HG02642 (cell line): ENCODE results near the gene CMIP.

Experiments used
- ATAC-seq: cut with Tn5 transposase; IDR thresholded peaks from one replicate; pipeline ENCODE4 v1.9.1; 2021; ENCODE audit warnings: mild to moderate bottlenecking; ENCODE audit not compliant: unreplicated experiment, poor library complexity

The CMIP gene

DNA sequence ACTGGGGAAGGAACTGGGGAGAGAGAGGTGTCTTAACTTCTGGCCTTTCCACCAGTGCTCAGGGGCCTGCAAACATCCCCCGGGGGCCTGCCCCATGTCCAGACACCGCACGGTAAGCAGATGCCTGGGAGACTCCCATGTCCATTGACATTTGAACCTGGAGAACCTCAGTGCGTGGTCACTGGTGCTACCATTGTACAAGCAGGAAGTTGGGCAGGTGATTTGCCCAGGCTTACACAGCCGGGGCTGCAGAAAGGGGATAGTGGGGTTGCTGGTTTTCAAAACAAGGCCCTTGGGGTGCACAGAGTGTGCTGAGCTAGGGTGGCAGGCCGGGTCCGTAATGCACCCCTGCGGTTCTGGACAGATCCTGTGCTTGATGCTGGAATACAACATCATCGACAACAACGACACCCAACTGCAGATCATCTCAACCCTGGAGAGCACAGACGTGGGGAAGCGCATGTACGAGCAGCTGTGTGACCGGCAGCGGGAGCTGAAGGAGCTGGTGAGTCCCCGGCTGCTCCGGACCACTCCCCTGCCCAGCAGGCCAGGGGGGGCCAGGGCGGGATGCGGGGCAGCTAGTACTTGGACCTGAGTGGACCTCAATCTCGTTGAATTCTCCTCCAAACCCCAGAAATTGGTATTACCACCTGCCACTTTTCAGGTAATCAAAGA is 256.8 kb downstream of the CMIP start:
- no peak for ATAC-seq

DNA sequence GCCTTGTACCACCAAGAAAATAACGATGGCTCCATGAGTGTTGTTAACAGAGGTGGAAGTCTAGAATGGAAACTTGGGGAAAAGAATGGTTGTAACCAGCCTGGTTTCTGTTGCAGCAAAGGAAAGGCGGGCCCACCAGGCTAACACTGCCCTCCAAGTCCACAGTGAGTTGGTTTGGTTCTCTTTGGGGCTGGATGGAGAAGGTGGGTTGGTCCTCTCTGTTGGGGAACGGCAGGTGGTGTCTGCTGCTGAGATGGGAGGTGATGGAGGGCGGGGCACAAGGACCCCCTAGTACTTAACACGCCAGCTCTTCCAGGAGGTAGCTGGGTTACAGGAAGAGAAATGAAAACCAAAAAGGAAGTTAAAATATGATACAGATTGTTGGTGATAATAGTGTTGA is 257.9 kb downstream of the CMIP start:
- no peak for ATAC-seq

DNA sequence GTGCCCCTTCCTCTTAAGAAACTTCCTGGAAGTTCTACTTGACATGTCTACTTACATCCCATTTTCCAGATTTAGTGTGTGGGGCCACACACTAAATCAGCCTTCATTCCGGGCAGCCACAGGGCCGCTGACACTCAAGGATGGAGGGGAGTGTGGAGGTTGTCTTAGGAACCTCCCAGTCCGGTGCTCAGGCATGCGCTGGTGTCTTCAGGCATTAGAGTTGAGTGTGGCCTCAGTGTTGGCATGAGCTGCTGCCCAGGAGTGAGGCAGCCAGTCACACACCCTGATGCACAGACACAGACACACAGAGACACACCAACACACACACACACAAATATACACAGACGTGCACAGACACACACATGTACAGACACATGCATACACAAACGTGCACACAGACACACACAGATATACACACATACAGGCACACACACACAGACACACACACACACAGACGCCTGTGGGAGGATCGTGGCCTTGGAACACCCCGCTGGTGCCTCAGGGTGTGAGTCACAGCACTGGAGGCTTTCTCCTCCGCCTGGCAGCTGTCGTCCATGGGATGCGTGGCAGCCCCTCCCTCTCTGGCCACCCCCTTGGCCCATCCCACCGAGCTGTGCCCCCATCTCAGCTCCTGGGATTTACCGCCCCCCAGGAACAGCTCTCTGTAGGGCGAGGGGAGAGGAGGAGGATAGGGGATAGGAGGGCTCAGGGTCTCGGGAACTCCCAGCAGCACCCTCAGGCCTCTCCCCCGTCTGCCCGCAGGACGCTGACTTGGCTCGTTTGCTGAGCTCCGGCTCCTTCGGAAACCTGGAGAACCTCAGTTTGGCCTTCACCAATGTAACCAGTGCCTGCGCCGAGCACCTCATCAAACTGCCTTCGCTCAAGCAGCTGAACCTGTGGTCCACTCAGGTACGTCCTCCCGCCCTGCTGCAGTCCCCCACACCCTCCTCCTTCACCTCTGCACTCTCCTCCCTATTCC is 258.9 kb downstream of the CMIP start:
- no peak for ATAC-seq

DNA sequence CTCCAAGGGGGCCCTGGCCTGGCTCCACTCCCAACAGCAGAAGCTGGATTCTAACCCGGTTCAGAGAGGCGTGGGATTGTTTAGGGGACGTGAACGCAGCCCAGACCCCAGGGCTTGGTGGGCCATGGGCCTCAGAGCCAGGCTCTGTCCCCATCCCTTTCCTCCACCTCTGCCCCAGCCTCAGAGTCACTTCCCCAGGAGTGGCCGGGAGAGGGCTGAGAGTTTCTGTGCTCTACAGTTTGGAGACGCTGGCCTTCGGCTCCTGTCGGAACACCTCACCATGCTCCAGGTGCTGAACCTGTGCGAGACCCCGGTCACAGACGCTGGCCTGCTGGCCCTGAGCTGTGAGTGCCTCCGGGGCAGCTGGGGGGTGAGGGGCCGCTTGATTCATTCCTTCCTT is 260.7 kb downstream of the CMIP start:
- no peak for ATAC-seq

DNA sequence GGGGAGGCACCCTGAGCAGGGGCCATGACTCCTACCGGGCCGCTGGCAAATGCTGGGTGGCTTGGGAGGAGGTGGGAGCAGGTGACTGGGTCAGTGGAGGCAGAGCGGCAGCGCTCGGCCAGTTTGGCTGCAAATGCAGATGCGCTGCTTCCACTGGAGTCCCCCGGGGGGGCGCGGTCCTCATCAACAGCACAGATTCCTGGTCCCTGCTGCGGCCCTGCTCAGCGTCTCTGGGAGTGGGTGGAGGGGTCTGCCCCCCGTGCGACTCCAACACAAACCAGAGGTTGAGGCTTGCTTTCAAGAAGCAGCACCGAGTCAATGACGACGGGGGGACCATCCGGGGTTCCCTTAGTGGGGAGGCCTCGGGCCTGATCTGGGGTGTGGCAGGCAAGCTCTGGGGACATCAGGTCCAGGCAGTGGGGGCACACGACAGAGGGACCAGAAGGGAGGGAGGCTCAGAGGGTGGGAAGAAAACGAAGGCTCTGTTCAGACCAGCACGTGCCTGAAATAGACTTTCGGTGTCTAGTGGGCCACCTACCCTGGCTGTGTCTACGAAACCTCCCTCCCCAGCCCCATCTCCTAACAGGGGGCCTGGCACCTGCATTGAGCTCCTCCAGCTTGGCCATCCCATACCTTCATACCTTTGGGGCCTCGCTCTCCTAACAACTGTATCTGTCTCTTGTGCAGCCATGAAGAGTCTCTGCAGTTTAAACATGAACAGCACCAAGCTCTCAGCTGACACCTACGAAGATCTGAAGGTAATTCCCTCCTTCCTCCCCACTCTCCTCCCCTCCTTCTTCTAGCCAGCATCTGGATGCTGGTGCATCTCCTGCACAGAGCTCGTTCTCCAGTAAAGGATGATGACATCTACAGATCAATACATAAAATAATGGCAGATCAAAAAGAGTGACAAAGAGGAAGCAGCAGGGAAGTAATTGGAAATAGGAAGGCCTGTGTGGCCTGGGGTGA is 262.0 kb downstream of the CMIP start:
- ATAC-seq = no peak

DNA sequence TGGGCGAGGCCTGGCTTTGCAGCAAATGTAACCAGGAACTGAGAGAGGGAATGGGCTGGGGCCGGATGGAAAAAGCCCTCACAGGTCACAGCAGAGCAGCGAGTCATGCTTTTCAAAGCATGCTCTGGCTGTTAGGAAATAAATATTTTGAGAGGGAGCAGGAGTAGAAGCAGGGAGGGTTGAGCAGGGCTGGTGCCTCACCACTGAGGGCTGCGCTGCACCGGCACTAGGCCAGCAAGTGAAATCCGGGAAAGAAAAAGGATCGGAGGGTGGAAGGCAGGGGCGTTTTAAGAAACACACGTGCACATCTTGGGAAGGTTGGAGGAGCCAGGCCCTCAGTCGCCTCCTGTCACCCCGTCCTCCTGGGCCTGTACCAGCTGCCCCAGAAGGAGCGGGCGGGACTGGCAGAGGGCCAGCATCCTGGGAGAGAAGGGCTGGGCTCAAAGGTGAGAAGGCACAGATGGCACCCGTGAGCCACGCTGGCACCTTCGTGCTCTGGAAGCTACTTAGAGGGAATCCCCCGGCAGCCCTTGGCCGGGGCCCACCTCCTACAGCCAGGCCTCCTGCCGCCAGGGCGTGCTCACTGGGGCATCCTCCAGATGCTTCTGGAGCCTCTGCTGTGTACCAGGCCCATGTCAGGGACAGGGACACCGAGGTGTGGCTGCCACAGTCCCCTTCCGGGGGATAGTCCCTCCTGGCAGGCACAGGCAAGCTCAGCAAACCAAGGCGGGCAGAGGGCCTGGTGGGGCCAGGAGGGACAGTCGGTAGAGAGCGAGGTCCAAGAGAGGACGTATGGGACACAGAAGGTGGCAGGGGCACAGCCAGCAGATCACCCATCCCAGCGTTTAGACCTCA is 263.0 kb downstream of the CMIP start:
- no peak for ATAC-seq

DNA sequence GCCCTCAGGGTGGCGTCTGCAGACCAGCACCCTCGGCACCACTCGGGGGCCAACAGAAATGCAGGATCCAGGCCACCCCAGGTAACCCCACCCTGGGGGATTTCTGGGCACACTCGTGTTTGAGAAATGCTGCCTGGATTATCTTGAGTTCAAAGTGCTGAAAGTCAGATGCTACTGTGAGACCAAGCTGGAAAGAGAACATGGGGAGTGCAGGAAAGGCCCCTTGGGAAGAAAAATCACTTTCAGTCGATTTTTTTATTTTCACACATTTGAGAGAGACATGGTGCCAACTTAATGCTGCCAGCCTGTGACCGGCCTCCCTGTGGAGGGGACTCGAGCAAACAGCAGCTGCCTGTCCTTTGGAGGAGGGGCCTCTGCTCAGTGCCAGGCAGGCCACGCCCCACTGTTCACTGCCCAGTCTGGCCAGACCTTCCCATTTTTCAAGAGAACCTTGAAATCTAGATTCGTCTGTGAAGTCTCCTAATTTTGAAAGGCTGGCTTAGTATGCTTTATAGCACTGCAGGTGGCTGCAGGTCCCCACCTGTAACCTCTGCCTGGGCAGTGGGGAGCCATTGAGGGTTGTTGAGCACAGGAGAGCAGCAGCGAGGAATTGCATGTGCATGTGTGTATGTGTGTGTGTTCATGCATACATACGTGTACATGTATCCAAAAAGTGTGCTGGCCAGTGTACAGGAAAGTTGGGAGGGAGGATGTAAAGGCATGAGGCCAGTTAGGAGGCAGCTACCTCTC is 263.8 kb downstream of the CMIP start:
- ATAC-seq = no peak

DNA sequence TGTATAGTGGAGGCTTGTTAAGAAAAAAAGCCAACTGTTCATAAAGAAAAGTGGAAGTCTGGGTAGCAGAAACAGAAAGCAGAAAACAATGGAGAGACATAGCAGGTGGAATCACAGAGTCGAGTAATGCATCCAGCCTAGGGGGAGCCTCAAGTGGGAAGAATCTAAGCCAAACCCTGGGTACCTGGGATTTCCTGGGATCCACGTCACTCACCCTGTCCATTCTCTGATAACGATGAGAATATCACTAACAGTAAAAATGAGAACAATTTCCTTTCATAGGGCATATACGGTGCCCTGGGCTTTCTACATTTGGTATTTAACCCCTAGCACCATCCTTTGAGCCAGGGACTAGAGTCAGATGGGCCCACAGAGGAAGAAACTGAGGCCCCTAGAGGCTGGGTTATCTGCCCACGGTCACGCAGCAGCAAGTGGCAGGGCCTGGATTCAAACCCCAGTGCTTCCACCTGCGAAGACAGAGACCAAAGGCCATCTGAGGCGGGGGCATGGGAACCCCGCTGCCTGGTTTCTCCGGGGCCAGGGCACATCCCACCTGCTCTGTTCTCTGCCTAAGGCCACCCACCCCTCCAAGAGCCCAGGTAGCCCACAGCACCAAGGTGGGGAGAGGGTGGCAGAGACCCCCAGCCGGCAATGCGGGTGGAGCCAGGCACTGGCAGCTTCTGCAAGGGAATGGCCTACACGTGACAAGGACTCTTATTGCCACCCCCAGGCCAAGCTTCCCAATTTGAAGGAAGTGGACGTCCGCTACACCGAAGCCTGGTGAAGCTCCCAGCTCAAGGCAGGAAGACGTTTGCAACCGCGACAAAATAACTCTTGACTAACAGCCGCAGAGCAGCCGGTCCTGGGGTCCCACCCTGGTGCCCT is 264.6 kb downstream of the CMIP start:
- ATAC-seq = no peak

DNA sequence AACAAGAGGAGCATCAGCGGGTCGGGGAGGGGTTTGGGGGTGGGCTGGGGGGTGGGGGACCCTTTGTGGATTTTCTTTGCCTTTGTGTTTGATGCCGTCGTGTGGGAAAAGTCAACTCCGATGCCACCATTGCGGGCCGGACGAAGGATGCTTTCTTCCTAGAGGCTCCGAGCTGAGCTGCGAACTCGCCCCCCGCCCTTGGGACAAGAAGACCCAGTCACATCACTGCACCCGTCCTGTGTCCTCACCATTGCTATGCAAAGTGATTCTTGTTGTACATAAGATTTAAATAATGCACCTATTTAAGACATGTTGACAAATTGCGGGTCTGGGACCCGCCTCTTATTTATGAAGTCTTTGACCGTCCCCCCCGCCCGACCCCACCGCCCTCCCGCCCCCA is 265.4 kb downstream of the CMIP start:
- no peak for ATAC-seq

DNA sequence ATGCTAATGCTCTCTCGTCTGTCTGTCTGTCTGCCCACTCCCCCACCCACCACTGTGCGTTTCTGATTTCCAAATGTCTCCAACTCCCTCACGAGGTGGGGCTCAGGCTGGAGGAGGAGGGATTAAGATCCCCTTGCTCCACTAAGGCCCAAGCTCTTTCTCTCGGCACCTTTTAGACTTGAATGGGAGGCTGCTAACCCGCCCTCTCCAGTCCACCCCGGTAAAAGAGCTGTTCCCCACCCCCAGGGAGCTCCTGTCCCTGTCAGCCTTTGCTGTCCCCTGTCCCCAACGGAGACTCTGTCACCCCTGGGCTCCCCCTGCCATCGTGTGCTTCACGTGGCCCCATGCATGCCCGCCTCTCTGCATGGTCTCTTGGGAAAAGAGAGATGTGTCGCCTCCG is 266.0 kb downstream of the CMIP start:
- ATAC-seq = no peak

DNA sequence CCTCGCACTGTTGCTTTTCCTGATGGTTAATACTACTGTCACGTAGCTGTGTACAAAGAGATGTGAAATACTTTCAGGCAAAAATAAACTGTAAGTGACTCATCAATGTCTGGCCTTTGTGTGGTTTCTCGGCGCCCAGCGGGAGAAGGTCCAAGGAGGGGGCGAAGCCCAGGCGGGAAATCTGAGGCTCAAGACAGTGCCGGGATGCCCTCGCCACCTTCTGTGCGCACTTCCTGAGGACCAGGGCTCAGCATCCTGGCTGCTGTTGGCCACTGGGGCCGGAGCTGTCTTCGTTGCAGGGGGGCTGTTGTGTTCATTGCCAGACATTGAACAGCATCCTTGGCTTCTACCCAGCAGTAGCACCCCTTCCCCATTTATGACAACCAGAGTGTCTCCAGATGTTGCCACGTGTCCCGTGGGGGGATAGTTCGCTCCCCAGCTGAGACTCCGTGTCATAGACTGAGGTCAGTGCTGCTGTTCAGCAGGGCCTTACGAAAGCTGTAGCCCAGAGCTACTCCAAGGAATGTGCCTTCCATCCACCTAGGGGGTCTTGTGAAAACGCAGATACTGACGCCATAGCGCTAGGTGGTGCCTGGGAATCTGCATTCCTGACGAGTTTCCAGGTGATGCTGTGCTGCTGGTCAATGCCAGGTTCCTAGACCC is 267.2 kb downstream of the CMIP start:
- ATAC-seq = no peak

DNA sequence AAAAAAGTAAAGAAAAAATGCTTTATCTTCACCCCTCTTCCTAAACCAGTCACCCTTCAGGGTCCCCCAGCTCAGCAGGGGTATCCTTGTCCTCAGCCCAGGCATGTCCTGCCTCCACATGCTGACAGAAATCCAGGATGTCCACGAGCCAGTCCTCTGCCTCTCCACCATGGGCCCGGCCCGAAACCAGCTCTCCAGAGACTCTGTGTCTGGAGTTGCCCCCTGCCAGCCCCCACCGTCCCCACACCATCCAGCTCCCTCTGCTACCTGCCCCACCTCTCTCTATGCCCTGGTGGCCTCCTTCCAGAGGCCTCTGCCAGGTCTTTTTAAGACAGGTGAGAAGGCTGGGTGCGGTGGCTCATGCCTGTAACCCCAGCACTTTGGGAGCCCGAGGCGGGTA is 268.1 kb downstream of the CMIP start:
- ATAC-seq = no peak

DNA sequence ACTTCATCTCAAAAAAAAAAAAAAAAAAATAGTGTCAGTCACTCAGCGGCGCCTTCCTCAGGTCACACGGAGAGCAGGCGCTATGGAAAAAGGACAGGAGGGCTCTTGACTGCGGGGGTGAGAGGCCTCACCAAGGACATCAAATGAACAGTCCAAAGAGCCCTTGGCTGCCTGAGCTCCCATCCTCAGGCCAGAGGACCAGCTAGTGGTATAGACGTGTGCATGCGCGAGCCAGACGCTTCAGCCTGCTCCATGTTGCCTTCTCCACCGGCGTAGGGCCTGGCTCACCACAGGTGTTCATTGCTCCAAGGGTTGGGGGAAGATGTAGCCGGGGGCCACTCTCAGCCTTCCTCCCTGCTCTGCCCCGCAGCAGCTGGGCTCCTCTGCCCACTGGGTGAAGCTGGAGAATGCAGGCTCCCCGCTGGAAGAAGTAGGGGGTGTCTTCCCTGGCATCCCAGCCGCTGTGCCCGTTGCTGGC is 268.7 kb downstream of the CMIP start:
- ATAC-seq = no peak

DNA sequence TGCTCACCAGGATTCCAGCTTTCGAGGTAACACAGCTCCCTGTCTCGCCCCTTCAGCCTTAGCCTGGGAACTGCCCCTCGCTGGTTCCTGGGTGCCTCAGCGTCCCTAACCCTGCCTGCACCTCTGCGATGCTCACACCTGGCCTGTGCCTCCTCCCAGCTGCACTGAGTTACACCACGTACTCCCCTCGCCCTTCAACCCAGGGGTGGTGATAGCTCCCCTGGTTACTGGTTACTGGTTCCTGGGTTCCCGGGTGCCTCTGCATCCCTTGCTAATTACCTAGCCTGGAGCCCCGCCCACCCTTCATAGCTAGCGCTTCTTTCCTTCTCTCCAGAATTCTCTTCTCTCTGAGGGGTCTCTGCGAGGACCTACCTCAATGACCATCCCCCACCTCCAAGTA is 269.2 kb downstream of the CMIP start:
- ATAC-seq = no peak

DNA sequence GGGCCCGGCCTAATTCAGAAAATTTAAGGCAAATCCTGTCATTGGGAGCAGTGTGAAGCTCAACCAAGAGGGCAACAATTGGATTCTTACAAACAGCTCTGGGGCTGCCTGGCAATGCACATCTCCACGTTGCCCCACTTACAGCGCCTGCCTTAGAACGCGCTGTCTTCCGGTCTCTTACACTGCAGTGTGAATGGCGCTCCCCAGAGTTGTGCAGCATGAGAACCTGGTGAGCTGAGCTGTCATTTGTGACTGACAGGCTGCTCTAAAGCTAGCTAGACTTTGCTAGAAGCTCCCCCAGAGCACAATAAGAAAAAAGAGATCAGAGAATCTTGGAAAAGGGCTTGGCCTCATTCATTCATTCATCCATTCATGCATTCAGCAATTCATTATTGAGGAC is 270.0 kb downstream of the CMIP start:
- no peak for ATAC-seq

DNA sequence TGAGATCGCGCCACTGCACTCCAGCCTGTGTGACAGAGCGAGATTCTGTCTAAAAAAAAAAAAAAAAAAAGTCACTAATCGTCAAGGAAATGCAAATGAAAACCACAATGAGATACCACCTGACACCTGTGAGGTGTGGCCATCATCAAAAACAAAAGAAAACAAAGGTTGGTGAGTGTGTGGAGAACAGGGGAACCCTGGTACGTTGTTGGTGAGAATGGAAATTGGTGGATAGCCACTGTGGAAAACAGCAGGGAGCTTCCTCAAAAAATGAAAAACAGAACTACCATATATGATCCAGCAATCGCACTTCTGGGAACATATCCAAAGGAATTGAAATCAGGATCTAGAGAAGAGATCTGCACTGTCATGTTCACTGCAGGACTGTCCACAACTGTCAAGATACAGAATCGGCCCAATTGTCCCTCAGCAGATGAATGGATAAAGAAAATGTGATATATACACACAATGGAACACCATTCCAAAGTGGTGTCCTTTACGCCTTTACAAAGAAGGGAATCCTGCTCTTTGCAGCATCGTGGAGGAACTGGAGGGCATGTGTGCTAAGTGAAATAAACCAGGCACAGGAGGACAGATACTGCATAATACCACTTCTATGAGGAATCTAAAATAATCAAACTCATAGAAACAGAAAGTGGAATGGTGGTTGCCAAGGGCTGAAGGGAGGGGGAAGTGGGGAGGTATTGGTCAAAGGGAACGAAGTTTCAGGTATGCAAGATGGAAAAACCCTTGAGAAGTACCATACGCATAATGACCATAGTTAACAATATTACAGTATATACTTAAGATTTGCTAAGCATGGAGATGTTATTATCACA is 271.0 kb downstream of the CMIP start:
- ATAC-seq = peak; percentile 57
